Lower lobe of right lung (tissue), 2 donors: ENCODE data around the gene GRIN2C. TPM values are rescaled to one million over a fixed set of nuclear protein-coding genes. Genes with fewer than 3 reads are reported as not detected.

Experiments
- ATAC-seq, 2 donors: fragments of 200-7000 bp; cut with Tn5 transposase; one replicate each; pipeline ENCODE4 v1.9.1; 2020 to 2022; ENCODE audit warnings: mild to moderate bottlenecking in 2 of 2, moderate library complexity in 2 of 2
- DNase-seq: peaks from one replicate; pipeline ENCODE4 v3.0.0-alpha.2; 2020
- H3K27ac ChIP-seq: fragments of 200-600 bp; one replicate; pipeline ENCODE4 v1.8.0; 2022
- H3K27me3 ChIP-seq: fragments of 200-600 bp; one replicate; pipeline ENCODE4 v1.8.0; 2022; ENCODE audit warnings: low read depth
- H3K36me3 ChIP-seq: fragments of 200-600 bp; one replicate; pipeline ENCODE4 v1.8.0; 2022; ENCODE audit warnings: mild to moderate bottlenecking
- H3K4me1 ChIP-seq: fragments of 200-600 bp; one replicate; pipeline ENCODE4 v1.8.0; 2022
- H3K4me3 ChIP-seq: fragments of 200-600 bp; one replicate; pipeline ENCODE4 v1.8.0; 2022; ENCODE audit warnings: mild to moderate bottlenecking
- H3K9me3 ChIP-seq: fragments of 200-600 bp; one replicate; pipeline ENCODE4 v1.8.0; 2022
- CTCF ChIP-seq: fragments of 200-600 bp; IDR thresholded peaks from one replicate; pipeline ENCODE4 v1.8.0; 2022; ENCODE audit warnings: antibody characterized with exemption, mild to moderate bottlenecking
- intact Hi-C: fragments of 100-400 bp; cut with DNase I; formaldehyde crosslinking; loops from one replicate; pipeline ENCODE4 v1.11.0; 2022
- total RNA-seq: library from RNA; stranded (reverse); fragmentation: NEBNext Ultra II Directional; extraction: Animal tissue kit (Norgen Biotek cat#: 25700); gene quantifications from one replicate; pipeline ENCODE4 v1.2.1, GENCODE V29; 2021
- donor health status: DM: no; HTN: yes; CAD: no; lungs with severe emphysema.

The GRIN2C gene
- total RNA-seq, 1 donor from 2014 or later, result 0.83 TPM

- no peak overlapping the region for H3K4me3 ChIP-seq
- intact Hi-C loops, result no loop called here
- TF ChIP-seq CTCF, result no peak
- no peak for DNase-seq
- ATAC-seq, result no peak
- H3K9me3 ChIP-seq, result no peaks in the 10 kb centered on the region
- no peak overlapping the region for H3K27ac ChIP-seq
- no peaks in the 10 kb centered on the region for H3K36me3 ChIP-seq
- peaks cover 24% of the 10 kb centered on the region for H3K27me3 ChIP-seq
- H3K4me1 ChIP-seq, result no peaks in the 10 kb centered on the region
These were observed 23.0 kb upstream of the GRIN2C start for GRCh38 chr17:74882517-74883240.

- Histone ChIP-seq H3K27ac (no peak overlapping the region), H3K36me3 (no peaks in the 10 kb centered on the region), H3K9me3 (no peaks in the 10 kb centered on the region), H3K27me3 (peaks cover 15% of the 10 kb centered on the region), H3K4me3 (no peak overlapping the region), H3K4me1 (no peaks in the 10 kb centered on the region)
- no peak for ATAC-seq
- DNase-seq, result no peak
- TF ChIP-seq CTCF, result no peak
- intact Hi-C loops, result no loop called here
These were observed 21.4 kb upstream of the GRIN2C start for GRCh38 chr17:74881073-74881472.

GRCh38 chr17:74879308-74879707 lies 19.6 kb upstream of the GRIN2C start:
- intact Hi-C loops, result no loop called here
- no peaks in the 10 kb centered on the region for H3K4me1 ChIP-seq

GRCh38 chr17:74878658-74879057 lies 19.0 kb upstream of the GRIN2C start:
- ATAC-seq (no peak), DNase-seq (no peak)
- intact Hi-C loops, result no loop called here

More at GRCh38 chr17:74879308-74879707, 19.6 kb upstream of the GRIN2C start:
- H3K27ac ChIP-seq, result no peak overlapping the region
- DNase-seq, result no peak
- no peaks in the 10 kb centered on the region for H3K9me3 ChIP-seq
- no peak for ATAC-seq
- H3K27me3 ChIP-seq, result peaks cover 15% of the 10 kb centered on the region
- no peak overlapping the region for H3K4me3 ChIP-seq
- TF ChIP-seq CTCF, result no peak
- no peaks in the 10 kb centered on the region for H3K36me3 ChIP-seq

More at GRCh38 chr17:74878658-74879057, 19.0 kb upstream of the GRIN2C start:
- H3K4me1 ChIP-seq, result peaks cover 6% of the 10 kb centered on the region
- TF ChIP-seq CTCF, result no peak
- peaks cover 15% of the 10 kb centered on the region for H3K27me3 ChIP-seq
- no peaks in the 10 kb centered on the region for H3K36me3 ChIP-seq
- no peaks in the 10 kb centered on the region for H3K9me3 ChIP-seq
- no peak overlapping the region for H3K27ac ChIP-seq
- H3K4me3 ChIP-seq, result no peak overlapping the region
